OCI-LY7 (cell line): Measurements from ENCODE around the gene CELF2. TPM values are rescaled to one million over a fixed set of nuclear protein-coding genes. Genes with fewer than 3 reads are reported as not detected.
A peak's percentile ranks its signal among the peaks of the same experiment; 100 is the strongest.

Source experiments
- Bru-seq: library from RNA; stranded (reverse); fragments of 400-500 nt; gene quantifications from one replicate; lab custom pipeline; 2021; lab: Mats Ljungman, UMichigan
- BruChase-seq, 2 experiments: library from RNA; stranded (reverse); fragments of 400-500 nt; gene quantifications; one replicate each; lab custom pipeline; 2021; lab: Mats Ljungman, UMichigan
- BruUV-seq: library from RNA; stranded (reverse); fragments of 400-500 nt; replicated peaks from 2 replicates; lab custom pipeline; 2021; lab: Mats Ljungman, UMichigan
- CTCF ChIA-PET: fragments of 300-600 bp; sonication (Branson Sonifier 250); formaldehyde crosslinking; loops from one replicate; lab custom pipeline; 2022; ENCODE audit warnings: antibody characterized with exemption; ENCODE audit not compliant: unreplicated experiment; lab: Charles Lee
- POLR2A ChIA-PET: fragments of 300-600 bp; sonication (Branson Sonifier 250); formaldehyde crosslinking; loops from one replicate; lab custom pipeline; 2022; ENCODE audit warnings: antibody characterized with exemption; lab: Charles Lee
- DNase-seq: peaks from one replicate; pipeline ENCODE4 v3.0.0-alpha.2; 2015; ENCODE audit warnings: low spot score
- H2AFZ ChIP-seq: fragments of 200-600 bp; sonication (generic), shearing (Covaris generic); 2 replicates; pipeline ENCODE4 v1.6.1; 2014; ENCODE audit warnings: mild to moderate bottlenecking, antibody characterized with exemption, low read length, moderate library complexity
- H3K27ac ChIP-seq: fragments of 200-600 bp; sonication (generic); 2 replicates; pipeline ENCODE4 v1.5.1; 2014; ENCODE audit warnings: mixed run types, low read depth, mild to moderate bottlenecking, moderate library complexity, low read length, inconsistent platforms; ENCODE audit not compliant: poor library complexity, severe bottlenecking
- H3K36me3 ChIP-seq: fragments of 200-600 bp; sonication (generic); 2 replicates; pipeline ENCODE4 v1.6.1; 2014; ENCODE audit warnings: mild to moderate bottlenecking, antibody characterized with exemption, low read length, moderate library complexity, mixed read lengths; ENCODE audit not compliant: insufficient read depth
- H3K4me1 ChIP-seq: fragments of 200-600 bp; sonication (generic); 2 replicates; pipeline ENCODE4 v1.5.1; 2014; ENCODE audit warnings: mild to moderate bottlenecking, low read length; ENCODE audit not compliant: insufficient read depth, poor library complexity, severe bottlenecking
- H3K4me2 ChIP-seq: fragments of 200-600 bp; sonication (generic); 2 replicates; pipeline ENCODE4 v1.6.1; 2014; ENCODE audit warnings: mild to moderate bottlenecking, low read length
- H3K4me3 ChIP-seq: fragments of 200-600 bp; sonication (generic); 2 replicates; pipeline ENCODE4 v1.5.1; 2014; ENCODE audit warnings: mild to moderate bottlenecking, low read depth, low read length; ENCODE audit not compliant: poor library complexity, severe bottlenecking
- H3K79me2 ChIP-seq: fragments of 200-600 bp; sonication (generic); 2 replicates; pipeline ENCODE4 v1.6.1; 2016; ENCODE audit warnings: low read depth, mild to moderate bottlenecking, low read length, moderate library complexity, mixed read lengths; ENCODE audit not compliant: insufficient read depth
- H3K9me2 ChIP-seq: fragments of 200-600 bp; sonication (generic); 2 replicates; pipeline ENCODE4 v1.6.1; 2016; ENCODE audit warnings: mild to moderate bottlenecking, low read length, mixed read lengths; ENCODE audit not compliant: insufficient read depth
- H3K9me3 ChIP-seq: fragments of 200-600 bp; sonication (generic); 2 replicates; pipeline ENCODE4 v1.6.1; 2014; ENCODE audit warnings: mild to moderate bottlenecking, mixed run types, low read length, mixed read lengths
- H4K20me1 ChIP-seq: fragments of 200-600 bp; sonication (generic); 2 replicates; pipeline ENCODE4 v1.6.1; 2014; ENCODE audit warnings: mild to moderate bottlenecking, antibody characterized with exemption, low read length, moderate library complexity, mixed read lengths; ENCODE audit not compliant: insufficient read depth
- EZH2phosphoT487 ChIP-seq: fragments of 200-600 bp; sonication (generic); IDR thresholded peaks from 2 replicates; pipeline ENCODE4 v1.6.1; 2018; ENCODE audit warnings: low read depth, borderline replicate concordance, mild to moderate bottlenecking, mixed run types, antibody characterized with exemption, low read length, moderate library complexity, mixed read lengths
- intact Hi-C: fragments of 100-400 bp; cut with micrococcal nuclease; formaldehyde crosslinking; loops from one replicate; pipeline ENCODE4 v1.10.0; 2022; ENCODE audit not compliant: unreplicated experiment
- long read RNA-seq: library from polyadenylated mRNA; stranded (forward); transcript quantifications from one replicate; pipeline ENCODE4 v2.0.0, GENCODE V29; 2022
- total RNA-seq, 2 experiments: library from RNA; depleted of rRNA in 1 of 2; stranded (reverse); fragments of >200 nt in 1 of 2; shearing (Covaris generic) in 1 of 2; gene quantifications; 2 replicates each; pipeline ENCODE4 v1.2.3, GENCODE V29; 2014 to 2022
- TF ChIP-seq, protein P1 (sequence below): fragments of 200-600 bp; sonication (generic); conservative IDR thresholded peaks from 2 replicates; pipeline ENCODE4 v1.5.1; 2014; ENCODE audit warnings: mild to moderate bottlenecking, antibody characterized with exemption, low read length, moderate library complexity, mixed read lengths

The CELF2 gene
- total RNA-seq (2014; rRNA removed; shearing (Covaris generic)) (3.0 and 5.4 TPM in 2 replicates), total RNA-seq (2022) (17.2 and 19.1 TPM in 2 replicates), Bru-seq, nascent RNA (percentile 42 among the genes with signal in this experiment), BruChase-seq, experiment 1, labeled RNA remaining after a 6-hour chase (percentile 45 among the genes with signal in this experiment), BruChase-seq, experiment 2, labeled RNA remaining after a 2-hour chase (percentile 41 among the genes with signal in this experiment)
- long read RNA-seq, partial matches to known transcripts: 19 of 24 reads
- long read RNA-seq, other reads (novel, unspliced or antisense): 5 of 24 reads

- no peak for TF ChIP-seq EZH2phosphoT487
- TF ChIP-seq, protein P1, sequence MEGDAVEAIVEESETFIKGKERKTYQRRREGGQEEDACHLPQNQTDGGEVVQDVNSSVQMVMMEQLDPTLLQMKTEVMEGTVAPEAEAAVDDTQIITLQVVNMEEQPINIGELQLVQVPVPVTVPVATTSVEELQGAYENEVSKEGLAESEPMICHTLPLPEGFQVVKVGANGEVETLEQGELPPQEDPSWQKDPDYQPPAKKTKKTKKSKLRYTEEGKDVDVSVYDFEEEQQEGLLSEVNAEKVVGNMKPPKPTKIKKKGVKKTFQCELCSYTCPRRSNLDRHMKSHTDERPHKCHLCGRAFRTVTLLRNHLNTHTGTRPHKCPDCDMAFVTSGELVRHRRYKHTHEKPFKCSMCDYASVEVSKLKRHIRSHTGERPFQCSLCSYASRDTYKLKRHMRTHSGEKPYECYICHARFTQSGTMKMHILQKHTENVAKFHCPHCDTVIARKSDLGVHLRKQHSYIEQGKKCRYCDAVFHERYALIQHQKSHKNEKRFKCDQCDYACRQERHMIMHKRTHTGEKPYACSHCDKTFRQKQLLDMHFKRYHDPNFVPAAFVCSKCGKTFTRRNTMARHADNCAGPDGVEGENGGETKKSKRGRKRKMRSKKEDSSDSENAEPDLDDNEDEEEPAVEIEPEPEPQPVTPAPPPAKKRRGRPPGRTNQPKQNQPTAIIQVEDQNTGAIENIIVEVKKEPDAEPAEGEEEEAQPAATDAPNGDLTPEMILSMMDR: no peak
- no peak for DNase-seq
- H3K9me3 ChIP-seq: no peaks in the 10 kb centered on the region
- no TSS peak for BruUV-seq
- H2AFZ ChIP-seq: no peak within 1 kb of the TSS
- H3K27ac ChIP-seq: no peak within 1 kb of the TSS
- no peaks in the 10 kb centered on the region for H3K36me3 ChIP-seq
- no peak within 1 kb of the TSS for H3K4me3 ChIP-seq
- no peaks in the 10 kb centered on the region for H4K20me1 ChIP-seq
- ChIA-PET CTCF (interaction anchor here (1.0 kb wide), 1 partner anchor 61 kb away, joined by 3 read pairs; no protein-coding TSS in a partner anchor), POLR2A (no interaction called here)
- no peaks in the 10 kb centered on the region for H3K4me1 ChIP-seq
- no peaks in the 10 kb centered on the region for H3K9me2 ChIP-seq
- H3K4me2 ChIP-seq: no peak within 1 kb of the TSS
- intact Hi-C loops: no loop called here
- H3K79me2 ChIP-seq: no peaks in the 10 kb centered on the region
These were observed at the start of gene CELF2 for GRCh38 chr10:11017570-11018431. TSS of gene CELF2 (plus strand) at chr10:11017872. CDS start at chr10:11018090, 218 bp downstream.

GRCh38 chr10:10968257-10968588, 49.4 kb upstream of the CELF2 start:
- no peak for DNase-seq
- Histone ChIP-seq H3K27ac (no peak overlapping the region), H3K79me2 (no peaks in the 10 kb centered on the region), H3K36me3 (no peaks in the 10 kb centered on the region), H3K9me3 (no peaks in the 10 kb centered on the region), H3K4me1 (no peaks in the 10 kb centered on the region), H2AFZ (no peak overlapping the region), H3K9me2 (no peaks in the 10 kb centered on the region), H3K4me3 (no peak overlapping the region), H4K20me1 (no peaks in the 10 kb centered on the region), H3K4me2 (no peak overlapping the region)
- intact Hi-C loops: no loop called here
- POLR2A ChIA-PET: no interaction called here
- no TSS peak for BruUV-seq
- TF ChIP-seq, protein P1: no peak
- no peak for TF ChIP-seq EZH2phosphoT487
- CTCF ChIA-PET: no interaction called here
